Germinal center (tissue), 1 donor: ENCODE data around the gene NPBWR2.
A peak's percentile ranks its signal among the peaks of the same experiment; 100 is the strongest.

Experiments used
- DNase-seq: peaks from one replicate; pipeline ENCODE4 v3.0.0; 2012; ENCODE audit warnings: mixed read lengths, low spot score

NPBWR2 gene, protein sequence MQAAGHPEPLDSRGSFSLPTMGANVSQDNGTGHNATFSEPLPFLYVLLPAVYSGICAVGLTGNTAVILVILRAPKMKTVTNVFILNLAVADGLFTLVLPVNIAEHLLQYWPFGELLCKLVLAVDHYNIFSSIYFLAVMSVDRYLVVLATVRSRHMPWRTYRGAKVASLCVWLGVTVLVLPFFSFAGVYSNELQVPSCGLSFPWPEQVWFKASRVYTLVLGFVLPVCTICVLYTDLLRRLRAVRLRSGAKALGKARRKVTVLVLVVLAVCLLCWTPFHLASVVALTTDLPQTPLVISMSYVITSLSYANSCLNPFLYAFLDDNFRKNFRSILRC

DNA sequence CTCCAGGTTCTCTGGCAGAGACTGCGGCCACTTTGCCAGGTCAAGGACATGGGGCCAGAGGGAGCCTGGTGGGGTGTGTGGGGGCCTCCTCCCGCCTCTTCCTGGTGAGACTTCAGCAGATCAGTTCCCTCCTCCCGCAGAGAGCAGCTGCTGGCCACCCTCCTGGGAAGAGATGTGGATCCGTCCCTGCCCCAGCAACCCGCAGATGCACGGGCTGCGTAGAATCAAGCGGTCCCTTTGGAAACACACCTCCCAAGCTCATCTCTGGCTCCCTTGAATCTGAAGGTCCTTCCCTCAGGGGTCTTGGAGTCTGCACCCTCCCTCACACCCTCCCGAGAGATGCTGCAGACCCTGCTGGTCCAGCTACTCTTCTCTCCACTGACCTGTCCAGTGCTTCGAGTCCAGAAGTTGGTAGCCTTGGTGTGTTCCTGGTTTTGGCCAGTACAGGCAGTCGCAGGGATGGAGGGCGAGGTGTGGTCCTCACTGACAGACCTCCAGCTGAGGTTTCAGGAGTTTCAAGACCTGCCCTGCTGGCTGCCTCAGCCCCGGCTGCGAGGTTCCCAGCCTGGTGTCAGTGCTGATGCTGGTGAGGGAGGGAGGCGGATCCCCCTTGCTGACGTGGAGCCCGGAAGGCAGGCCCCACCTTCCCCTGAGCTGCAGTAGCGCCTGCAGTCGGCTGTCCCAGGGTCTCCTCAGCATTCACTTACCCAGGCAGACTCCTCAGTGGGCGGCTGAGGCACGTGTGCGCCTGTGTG, at the start of gene NPBWR2:
NPBWR2 (minus strand) TSS at position 585 of the 755 bp plus-strand sequence. CDS start 734 bp downstream, outside the sequence.
- peak; percentile 62 for DNase-seq

DNA sequence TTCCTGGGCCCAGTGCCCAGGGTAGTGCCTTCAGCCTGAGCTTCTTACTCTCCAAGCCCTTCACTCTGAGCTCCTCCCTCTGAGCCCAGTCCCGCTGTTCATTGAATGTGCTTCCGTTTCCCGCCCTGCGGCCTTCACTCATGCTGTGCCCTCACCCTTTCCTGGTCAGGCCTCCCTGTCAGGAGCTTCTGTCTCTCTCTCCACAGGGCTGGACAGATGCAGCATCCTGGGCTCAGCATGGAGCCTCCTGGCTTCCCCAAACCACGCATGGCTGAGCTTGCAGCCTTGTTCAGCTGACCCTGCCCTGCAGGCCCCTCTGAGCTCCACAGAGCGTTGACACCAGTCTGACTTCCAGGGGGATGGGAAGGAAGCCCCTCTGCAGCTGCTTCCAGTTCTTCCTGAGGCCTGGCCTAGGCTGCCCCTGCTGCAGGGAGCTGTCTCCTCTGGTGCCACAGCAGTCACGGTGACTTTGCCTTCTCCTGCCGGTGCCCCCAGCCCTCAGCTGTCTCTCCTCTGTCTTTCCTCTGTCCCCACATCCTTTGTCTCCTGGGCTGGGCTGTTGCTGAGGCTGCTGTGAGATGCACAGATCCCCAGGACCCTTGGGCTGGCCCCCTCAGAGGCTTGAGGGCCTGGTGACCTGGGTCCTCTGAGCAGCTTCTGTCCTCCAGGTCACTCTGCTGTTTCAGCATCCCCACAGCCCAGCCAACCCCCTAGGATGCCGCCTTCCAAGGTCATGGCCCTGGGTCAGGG, 48.9 kb upstream of the NPBWR2 start:
- DNase-seq, result no peak

DNA sequence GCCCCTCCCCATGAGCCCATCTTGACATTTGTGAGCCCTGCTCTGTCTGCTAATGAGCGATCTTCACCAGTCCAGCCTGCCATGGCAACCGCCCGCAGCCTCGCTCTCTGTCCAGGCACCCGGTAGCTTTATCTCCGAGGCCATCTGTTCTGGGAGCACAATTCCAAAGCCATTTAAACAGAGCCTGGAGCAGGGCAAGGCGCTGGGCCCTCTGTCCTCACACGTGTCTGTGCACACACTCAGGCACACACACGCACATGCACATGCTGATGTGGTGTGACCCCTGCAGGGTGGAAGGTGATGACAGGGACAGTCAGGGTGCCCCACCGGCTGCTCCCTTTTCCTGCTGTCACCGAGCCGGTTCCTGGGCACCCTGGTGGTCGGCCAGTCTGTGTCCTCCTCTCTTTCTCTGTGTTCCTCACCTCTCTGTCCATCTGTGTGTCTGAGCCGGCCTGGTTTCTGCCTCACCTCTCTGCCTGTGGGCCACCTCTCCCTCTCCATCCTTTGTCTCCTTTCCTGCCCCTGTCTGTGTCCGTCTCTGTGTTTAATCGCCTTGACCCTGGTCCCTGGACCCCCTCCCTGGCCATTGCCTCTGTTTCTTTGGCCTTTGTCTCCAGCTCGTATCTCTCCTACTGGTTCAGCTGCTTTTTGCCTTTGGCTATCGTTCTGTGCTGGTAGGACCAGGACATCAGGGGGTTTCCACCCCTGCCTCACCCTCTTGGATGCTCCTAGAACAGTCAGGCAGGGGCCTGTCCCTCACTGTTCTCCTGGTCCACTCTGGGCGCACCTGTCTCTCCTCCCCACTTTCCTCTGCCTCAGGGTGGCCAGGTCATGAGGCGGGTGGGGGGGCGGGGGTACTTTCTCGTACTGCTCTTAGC, 48.1 kb upstream of the NPBWR2 start:
- no peak for DNase-seq

DNA sequence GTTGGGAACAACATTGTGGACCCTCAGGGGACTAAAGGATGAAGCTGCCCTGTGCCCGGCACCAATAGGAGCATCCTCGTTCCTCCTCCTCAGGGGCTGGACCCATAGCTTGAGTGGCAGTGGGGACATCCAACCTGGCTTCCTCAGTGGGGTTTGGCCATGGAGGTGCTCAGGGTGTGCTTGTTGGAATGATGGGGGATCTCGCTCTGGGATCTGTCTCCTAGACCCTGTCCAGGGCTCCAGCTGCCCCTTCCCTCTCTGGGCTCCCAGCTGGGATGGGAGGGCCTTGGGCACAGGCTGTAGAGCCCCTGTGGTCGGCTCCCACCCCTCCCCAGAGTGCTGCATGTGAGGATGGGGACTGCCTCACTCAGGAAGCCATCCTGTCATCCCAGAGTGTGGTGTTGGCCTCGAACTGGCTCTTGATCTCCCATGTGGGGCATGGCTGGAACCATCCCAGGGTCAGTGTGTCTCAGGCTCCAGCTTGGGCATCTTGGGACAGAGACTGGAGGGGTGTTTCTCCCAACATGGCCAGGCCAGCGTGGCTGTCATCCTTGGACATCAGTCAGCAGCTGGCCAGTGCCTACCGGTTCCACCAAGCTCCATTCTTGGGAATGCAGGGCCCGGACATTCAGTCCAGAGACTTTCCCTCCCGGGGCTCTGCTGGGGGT, 47.4 kb upstream of the NPBWR2 start:
- DNase-seq, result no peak

DNA sequence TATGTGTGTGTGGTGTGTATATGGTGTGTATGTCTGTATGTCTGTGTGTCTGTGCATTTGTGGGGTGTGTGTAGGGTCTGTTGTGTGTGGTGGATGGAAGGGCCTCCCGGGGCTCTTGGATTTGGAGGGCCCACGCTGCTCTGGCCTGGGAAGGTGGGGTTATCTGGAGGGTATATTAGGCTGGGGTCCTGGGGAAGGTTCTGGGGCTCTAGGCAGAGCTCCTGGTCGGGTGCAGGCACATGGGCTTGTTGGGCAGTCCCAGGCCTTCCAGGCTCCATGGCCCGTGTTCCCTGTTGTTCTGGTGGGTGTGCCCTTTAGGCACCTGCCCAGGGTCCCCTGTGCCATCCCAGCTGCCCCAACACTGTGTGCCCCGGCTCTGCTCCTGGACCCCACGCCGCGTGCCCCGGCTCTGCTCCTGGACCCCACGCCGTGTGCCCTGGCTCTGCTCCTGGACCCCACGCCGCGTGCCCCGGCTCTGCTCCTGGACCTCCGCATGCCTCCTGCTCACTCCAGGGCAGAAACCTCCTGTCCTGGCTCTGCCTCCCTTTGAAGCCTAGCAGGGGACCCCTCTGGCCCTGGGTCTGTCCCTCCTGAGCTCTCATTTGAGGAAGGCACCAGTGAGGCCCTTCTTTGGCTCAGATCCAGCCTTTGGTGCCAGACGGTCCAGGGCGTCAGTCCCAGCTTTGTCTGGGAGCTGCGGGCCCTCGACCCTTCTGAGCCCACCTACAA, 46.7 kb upstream of the NPBWR2 start:
- DNase-seq, result no peak

DNA sequence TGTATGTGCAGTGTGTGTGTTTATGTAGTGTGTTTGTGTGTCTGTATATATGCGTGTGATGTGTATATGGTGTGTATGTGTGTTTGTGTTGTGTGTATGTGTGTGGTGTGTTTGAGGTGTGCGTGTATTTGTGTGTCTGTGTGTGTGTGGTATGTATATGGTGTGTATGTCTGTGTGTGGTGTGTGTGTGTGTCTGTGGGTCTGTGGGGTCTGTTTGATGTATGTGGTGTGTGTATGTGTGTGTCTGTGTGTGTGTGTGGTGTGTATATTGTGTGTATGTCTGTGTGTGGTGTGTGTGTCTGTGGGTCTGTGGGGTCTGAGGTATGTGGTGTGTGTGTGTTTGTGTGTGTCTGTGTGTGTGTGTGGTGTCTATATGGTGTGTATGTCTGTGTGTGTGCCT, 46.0 kb upstream of the NPBWR2 start:
- no peak for DNase-seq

DNA sequence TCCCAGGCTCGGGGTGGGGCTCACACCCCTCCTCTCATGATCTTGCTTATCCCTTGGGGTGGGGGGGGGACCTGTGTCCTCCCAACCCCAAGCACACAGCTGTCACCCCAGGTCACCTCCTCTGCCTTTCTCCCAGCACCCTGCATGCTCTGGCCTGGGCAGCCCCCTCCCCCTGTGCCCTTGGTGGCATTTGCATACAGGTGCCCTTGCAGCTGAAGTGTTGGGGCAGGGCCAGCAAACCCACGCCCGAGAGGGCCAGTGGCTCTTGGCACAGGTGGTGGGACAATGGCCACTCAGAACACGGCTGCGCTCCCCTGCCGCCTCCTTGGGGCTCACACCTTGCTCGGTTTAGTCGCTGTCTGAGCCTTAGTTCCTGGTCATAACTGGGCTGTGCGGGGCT, 45.5 kb upstream of the NPBWR2 start:
- no peak for DNase-seq

DNA sequence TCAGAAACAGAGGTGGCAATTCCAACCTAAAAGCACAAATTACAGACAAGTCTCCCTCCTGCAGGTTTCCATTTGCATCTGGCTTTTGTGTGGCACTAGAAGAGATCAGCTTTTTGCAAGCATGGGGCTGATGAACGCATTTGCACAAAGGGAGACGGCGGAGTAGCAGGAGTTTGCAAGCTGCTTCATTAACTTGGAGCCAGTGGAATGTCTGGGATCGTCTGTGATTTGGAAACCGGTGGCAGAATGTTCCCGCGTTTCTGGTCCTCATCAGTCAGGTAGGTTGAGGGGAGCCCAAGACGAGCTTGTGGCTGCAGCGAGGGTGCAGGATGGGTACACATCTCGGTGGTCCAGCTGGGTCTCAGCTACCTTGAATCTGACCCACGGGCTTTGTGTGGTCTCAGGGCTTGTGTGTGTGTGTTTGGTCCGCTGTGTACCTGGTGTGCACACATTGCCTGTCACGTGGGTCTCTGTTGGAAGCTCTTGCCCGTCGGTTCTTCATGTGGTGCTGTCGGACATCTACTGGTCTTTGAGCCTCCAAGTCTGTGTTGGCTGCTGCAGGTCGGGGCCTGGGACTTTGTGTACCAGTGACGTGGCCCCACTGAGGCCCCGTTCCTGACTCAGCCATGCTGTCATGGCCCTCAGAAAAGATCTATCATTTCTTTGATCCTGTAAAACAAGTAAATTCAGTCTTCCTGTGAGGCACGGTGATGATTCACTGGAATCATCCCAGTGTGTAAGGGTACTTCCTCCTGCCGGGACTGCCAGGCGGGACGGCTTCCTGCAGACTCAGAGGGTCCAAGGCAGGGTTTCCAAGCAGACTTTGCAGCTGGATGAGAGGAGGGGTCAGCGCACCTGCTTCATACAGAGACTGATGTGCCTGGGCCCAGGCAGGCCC, 44.5 kb upstream of the NPBWR2 start:
- no peak for DNase-seq

DNA sequence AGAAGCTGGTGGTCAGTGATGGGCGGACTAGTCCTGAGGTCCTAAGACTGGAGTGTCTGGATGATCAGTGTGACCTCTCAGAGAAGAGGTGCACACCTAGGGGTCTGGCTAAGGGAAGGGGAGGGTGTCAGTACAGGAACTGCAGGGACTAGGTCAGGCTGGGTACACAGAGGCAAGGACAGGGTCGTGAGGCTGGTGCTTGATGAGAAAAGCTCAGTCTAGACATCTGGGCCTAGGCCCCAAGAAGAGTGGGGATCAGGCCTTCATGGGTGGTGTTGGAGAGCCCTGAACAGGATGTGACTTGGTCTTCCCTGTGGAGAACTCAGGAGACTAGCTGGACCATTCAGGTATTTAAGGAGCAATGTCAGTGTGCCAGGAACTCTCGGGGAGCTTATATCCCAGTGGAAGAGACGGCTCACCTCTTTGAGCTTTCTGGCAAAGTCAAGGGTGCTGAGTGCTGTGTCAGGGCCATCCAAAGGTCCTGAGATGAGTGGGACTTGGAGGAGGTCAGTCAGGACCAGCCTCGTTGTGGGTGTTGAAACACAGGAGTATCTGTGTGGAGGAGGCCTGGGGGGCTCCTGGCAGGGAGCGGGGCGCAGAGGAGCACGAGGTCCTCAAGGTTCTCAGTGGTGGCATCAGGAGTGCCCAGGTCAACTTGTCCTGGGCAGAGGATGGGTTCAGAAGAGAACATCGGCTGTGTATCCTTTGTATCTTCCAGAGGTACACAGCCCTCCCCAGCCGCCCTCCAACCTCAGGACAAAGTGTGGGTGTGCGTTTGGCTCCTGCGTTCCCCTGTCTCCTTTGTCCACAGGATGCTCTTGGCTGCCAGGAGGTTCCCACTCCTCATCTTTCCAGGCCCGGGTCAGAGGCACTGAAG, 43.6 kb upstream of the NPBWR2 start:
- DNase-seq, result no peak

DNA sequence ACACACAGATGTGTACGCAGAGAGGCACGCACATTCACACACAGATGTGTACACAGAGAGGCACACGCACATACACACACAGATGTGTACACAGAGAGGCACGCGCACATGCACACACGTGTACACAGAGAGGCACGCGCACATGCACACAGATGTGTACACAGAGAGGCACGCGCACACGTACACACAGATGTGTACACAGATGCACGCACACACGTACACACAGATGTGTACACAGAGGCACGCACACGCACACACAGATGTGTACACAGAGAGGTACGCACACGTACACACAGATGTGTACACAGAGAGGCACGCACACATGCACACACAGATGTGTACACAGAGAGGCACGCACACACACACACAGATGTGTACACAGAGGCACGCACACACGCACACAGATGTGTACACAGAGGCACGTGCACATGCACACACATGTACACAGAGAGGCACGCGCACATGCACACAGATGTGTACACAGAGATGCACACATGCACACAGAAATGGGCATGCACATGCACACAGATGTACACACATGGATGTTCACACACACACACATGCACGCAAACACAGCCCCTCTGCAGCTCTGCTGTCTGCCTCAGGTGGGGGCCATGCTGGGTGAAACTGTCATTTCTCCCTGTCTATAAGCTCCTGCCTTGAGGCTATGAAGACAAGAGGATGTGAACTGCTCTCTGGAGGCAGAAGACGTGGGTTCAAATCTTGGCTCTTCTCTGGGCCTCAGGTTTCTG, 42.6 kb upstream of the NPBWR2 start:
- no peak for DNase-seq

DNA sequence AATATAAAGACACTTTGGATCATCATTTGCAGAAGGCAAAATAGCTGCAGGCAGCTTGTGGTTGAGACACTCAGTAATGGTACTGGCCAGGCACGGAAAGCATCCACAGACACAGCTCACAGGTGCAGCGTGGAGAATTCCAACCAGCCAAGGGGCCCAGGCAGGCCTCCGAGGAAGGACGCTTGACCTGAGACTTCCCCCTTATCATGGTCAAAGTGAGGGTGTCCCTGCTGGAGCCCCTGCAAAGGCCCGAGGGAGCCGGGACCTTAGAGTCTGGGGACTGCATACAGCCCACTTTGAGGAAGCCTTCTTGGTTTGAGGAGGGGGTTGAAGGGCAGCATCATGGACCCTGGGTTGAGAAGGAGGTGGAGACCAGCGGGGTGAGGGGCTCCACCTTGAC, 41.8 kb upstream of the NPBWR2 start:
- DNase-seq, result no peak

DNA sequence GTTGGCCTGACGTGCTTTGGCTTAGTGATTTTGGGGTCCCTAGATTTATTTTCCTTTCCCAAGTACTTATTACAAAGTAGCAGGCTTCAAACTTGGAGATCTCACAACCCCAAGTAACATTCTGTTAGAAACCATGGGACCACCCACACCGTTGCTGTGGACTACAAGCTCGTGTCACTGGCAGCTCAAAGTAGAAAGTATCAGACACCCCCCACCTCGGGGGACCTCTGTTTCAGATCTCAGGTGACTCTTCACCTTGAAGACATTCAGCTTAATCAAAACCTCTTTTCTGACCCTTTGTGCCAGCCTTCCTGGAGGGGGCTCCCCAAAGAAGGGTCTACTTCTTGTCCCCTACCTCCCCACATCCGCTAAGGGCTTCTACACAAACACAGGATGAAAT, 41.2 kb upstream of the NPBWR2 start:
- no peak for DNase-seq

DNA sequence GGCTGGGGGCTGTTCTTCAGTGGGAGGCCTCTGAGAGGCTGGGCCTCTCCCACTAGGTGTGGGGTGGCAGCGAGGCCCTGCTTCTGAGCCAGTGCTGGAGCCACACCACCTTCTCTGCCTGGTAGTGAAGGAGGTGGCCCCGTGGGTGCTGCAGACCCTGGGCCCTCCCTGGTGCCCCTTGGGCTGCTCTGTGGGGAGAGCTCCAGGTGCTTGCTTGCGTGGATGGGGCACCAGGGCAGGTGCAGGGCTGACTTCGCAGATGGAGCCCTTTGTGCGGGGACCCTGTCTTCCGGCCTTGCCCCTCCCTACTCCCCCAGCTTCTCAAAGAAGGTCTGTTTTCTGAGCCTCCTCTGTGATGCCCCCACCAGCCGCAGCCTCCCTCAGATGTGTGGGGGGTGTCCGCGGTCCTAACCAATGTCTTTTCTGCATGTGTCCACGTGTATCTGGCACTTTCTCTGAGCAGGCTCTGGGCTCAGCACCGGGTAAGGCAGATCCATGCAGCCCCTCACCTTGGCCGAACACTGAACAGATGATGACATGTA, 39.6 kb upstream of the NPBWR2 start:
- DNase-seq, result no peak

DNA sequence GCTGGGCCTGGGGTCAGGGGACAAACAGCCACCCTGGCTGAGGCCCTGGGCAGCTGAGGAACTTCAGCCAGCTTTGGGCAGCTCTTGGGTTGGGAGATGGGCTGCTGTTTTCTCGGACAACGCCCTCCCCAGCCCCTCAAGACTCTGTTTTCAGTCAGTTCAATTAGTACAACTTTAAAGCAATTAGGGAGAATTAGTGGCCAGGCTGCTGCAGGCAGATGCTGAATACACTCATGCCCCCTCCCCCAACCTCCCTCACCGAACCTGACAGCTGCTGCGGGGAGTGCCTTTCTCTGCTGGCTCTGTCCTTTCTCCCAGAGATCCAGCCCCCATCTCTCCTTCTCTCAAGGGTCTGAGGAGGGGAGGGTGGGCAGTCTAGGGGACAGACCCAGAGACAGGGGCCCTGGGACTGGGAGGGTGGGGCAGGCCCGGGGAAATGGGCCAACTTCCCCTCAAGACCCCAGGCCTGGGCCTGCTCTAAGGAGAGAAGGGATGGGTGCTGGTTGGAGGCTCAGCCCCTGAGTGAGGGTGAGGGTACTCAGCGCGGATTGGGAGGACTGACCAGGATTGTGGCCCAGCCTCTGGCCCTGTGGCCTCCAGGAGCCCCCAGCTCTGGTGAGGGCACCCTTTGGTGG, 39.1 kb upstream of the NPBWR2 start:
- DNase-seq, result no peak

DNA sequence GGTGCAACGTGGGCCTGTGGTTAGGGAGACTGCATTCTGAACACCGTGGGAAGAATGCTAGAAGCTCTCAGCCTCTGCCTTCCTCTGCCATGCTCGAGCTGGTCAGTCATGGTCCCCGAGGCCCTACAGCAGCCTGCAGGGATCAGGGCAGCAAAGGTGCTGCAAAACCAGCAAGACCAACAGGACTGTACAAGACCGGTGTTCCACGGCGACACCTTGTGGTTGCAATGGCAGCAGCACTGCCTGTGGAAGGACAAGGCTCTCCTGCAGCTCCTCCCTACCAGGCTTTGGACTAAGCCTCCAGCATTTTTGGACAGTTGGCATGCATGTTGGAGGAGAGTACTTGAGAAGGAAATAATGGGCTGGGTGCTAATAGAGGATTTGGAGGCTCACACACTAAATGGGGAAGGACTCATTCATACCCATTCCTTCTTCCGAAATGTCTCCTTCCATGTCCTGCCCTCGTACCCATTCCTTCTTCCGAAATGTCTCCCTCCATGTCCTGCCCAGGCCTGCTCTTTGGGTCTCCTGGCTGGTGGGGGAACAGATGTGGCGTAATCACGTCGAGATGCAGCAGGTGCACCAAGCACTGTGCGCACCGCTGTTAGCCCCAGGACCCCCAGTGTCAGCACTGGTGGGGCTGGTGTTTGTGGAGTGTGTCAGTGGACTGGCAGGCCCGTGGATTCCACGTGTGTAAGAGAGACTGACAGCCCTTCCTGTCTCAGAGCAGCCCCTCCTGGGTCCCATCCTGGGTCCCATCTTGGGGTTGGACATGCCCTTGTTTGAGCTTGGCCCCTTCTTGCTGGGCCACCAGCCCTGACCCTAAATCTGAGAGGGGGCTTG, 38.3 kb upstream of the NPBWR2 start:
- DNase-seq, result no peak
